SK-N-SH (cell line): ENCODE results near the gene TRIM72. TPM values are rescaled to one million over a fixed set of nuclear protein-coding genes. Genes with fewer than 3 reads are reported as not detected.

Experiments used
- CTCF ChIA-PET: fragments of 300-600, 350-600 bp; formaldehyde crosslinking; extraction: SDS; loops from one replicate; lab custom pipeline; 2021; lab: Yijun Ruan, JAX
- POLR2A ChIA-PET: fragments of 350-600 bp; sonication (Branson Sonifier 250); formaldehyde crosslinking; extraction: SDS; loops from one replicate; lab custom pipeline; 2020; ENCODE audit warnings: antibody characterized with exemption, inconsistent platforms; lab: Yijun Ruan, JAX
- DNase-seq: peaks from one replicate; pipeline ENCODE4 v3.0.0; 2012
- H2AFZ ChIP-seq: fragments of 200-600 bp; sonication (generic); 2 replicates; pipeline ENCODE4 v1.8.1; 2016; ENCODE audit warnings: antibody characterized with exemption, mild to moderate bottlenecking, low read depth
- H3F3A ChIP-seq: fragments of 200-600 bp; sonication (generic); replicated peaks from 2 replicates; pipeline ENCODE3; 2016; ENCODE audit warnings: antibody characterized with exemption, mild to moderate bottlenecking; ENCODE audit not compliant: insufficient read depth
- H3K27ac ChIP-seq, 2 experiments: fragments of 200-500 bp in 1 of 2; fragments of 200-600 bp in 1 of 2; sonication (Bioruptor generic) in 1 of 2; sonication (generic), shearing (Covaris generic) in 1 of 2; 2 replicates each; pipeline versions ENCODE4 v1.5.1 to v1.6.1; 2014 to 2016; ENCODE audit warnings: low read depth in 2 of 2, inconsistent platforms in 1 of 2, low read length in 1 of 2, mild to moderate bottlenecking in 1 of 2, mixed read lengths in 1 of 2
- H3K27me3 ChIP-seq: fragments of 200-600 bp; sonication (generic), shearing (Covaris generic); 2 replicates; pipeline ENCODE4 v1.6.1; 2016; ENCODE audit warnings: mixed run types; ENCODE audit not compliant: insufficient read depth
- H3K36me3 ChIP-seq, 2 experiments: fragments of 200-500 bp in 1 of 2; fragments of 200-600 bp in 1 of 2; sonication (Bioruptor generic) in 1 of 2; sonication (generic) in 1 of 2; replicated peaks in 1 of 2; 2 replicates each; pipeline versions ENCODE3 to v1.5.1; 2014 to 2016; ENCODE audit warnings: low read length in 1 of 2, mild to moderate bottlenecking in 1 of 2; ENCODE audit not compliant: insufficient read depth in 2 of 2, control insufficient read depth in 1 of 2
- H3K4me1 ChIP-seq, 2 experiments: fragments of 200-500 bp in 1 of 2; fragments of 200-600 bp in 1 of 2; sonication (Bioruptor generic) in 1 of 2; sonication (generic), shearing (Covaris generic) in 1 of 2; 2 replicates each; pipeline versions ENCODE4 v1.5.1 to v1.6.1; 2014 to 2016; ENCODE audit warnings: low read depth in 1 of 2, low read length in 1 of 2, mixed run types in 1 of 2; ENCODE audit not compliant: insufficient read depth in 2 of 2, control insufficient read depth in 1 of 2
- H3K4me2 ChIP-seq: fragments of 200-600 bp; sonication (generic), shearing (Covaris generic); 2 replicates; pipeline ENCODE4 v1.6.1; 2017; ENCODE audit warnings: mixed run types
- H3K4me3 ChIP-seq, 2 experiments: fragments of 200-500 bp in 1 of 2; fragments of 200-600 bp in 1 of 2; sonication (Bioruptor generic) in 1 of 2; sonication (generic), shearing (Covaris generic) in 1 of 2; 2 replicates each; pipeline versions ENCODE4 v1.5.1 to v1.8.1; 2014 to 2016; ENCODE audit warnings: low read depth in 2 of 2, inconsistent platforms in 1 of 2, low read length in 1 of 2, mild to moderate bottlenecking in 1 of 2, mixed read lengths in 1 of 2, moderate library complexity in 1 of 2
- H3K79me2 ChIP-seq: fragments of 200-600 bp; sonication (generic); 2 replicates; pipeline ENCODE4 v1.8.1; 2017; ENCODE audit warnings: mild to moderate bottlenecking; ENCODE audit not compliant: insufficient read depth
- H3K9ac ChIP-seq: fragments of 200-600 bp; sonication (generic); 2 replicates; pipeline ENCODE4 v1.6.1; 2017; ENCODE audit warnings: mixed run types
- H3K9me2 ChIP-seq: fragments of 200-600 bp; sonication (generic); 2 replicates; pipeline ENCODE4 v1.6.1; 2017; ENCODE audit warnings: mixed run types
- H3K9me3 ChIP-seq: fragments of 200-600 bp; sonication (generic); 2 replicates; pipeline ENCODE4 v1.6.1; 2017; ENCODE audit warnings: mixed run types, mild to moderate bottlenecking, moderate library complexity
- H4K20me1 ChIP-seq: fragments of 200-600 bp; sonication (generic); 2 replicates; pipeline ENCODE4 v1.6.1; 2017; ENCODE audit warnings: mild to moderate bottlenecking, mixed run types; ENCODE audit not compliant: insufficient read depth
- ELF1 ChIP-seq: IDR thresholded peaks from 2 replicates; pipeline ENCODE4 v1.4.0; 2012
- FOXJ3 ChIP-seq: sonication (generic); formaldehyde crosslinking; IDR thresholded peaks from 2 replicates; pipeline ENCODE4 v1.5.1; 2020; ENCODE audit warnings: mild to moderate bottlenecking, missing genetic modification reagents
- FOXM1 ChIP-seq: IDR thresholded peaks from 2 replicates; pipeline ENCODE4 v1.4.0; 2012; ENCODE audit warnings: low read depth, mild to moderate bottlenecking
- GATA2 ChIP-seq: sonication (generic); formaldehyde crosslinking; IDR thresholded peaks from 2 replicates; pipeline ENCODE4 v1.5.0; 2020; ENCODE audit warnings: mild to moderate bottlenecking, missing genetic modification reagents
- NFIC ChIP-seq: IDR thresholded peaks from 2 replicates; pipeline ENCODE4 v1.4.0; 2012; ENCODE audit warnings: borderline replicate concordance
- NRF1 ChIP-seq: IDR thresholded peaks from 2 replicates; pipeline ENCODE4 v1.6.1; 2012; ENCODE audit warnings: low read depth, mild to moderate bottlenecking, low read length
- POLR2AphosphoS5 ChIP-seq: IDR thresholded peaks from 2 replicates; pipeline ENCODE4 v1.6.1; 2012; ENCODE audit warnings: low read depth, low read length
- RAD21 ChIP-seq: IDR thresholded peaks from 2 replicates; pipeline ENCODE4 v1.6.1; 2012; ENCODE audit warnings: mild to moderate bottlenecking, low read length
- RCOR1 ChIP-seq: fragments of 150-350 bp; IDR thresholded peaks from 2 replicates; pipeline ENCODE4 v1.6.1; 2017; ENCODE audit warnings: antibody characterized with exemption, low read length
- RXRA ChIP-seq: IDR thresholded peaks from 2 replicates; pipeline ENCODE4 v1.4.0; 2012; ENCODE audit warnings: low read depth, mild to moderate bottlenecking, borderline replicate concordance
- SMC3 ChIP-seq: IDR thresholded peaks from 2 replicates; pipeline ENCODE4 v1.6.1; 2012; ENCODE audit warnings: low read depth, low read length, improper control_type of control experiment
- TAF1 ChIP-seq: IDR thresholded peaks from 2 replicates; pipeline ENCODE4 v1.6.1; 2012; ENCODE audit warnings: low read depth, mild to moderate bottlenecking, low read length, moderate library complexity, borderline replicate concordance
- TCF12 ChIP-seq: IDR thresholded peaks from 2 replicates; pipeline ENCODE4 v1.4.0; 2012
- YY1 ChIP-seq: IDR thresholded peaks from 2 replicates; pipeline ENCODE4 v1.4.0; 2012; ENCODE audit warnings: low read depth, mild to moderate bottlenecking
- WGBS: methylation state at CpG from one replicate; pipeline ENCODE4 v1.1.6; 2017; ENCODE audit warnings: low lambda C conversion rate; 5-methylcytosine and 5-hydroxymethylcytosine counted together
- polyA plus RNA-seq, 3 experiments: library from polyadenylated mRNA; depleted of rRNA; stranded (reverse); fragments of >200 nt; gene quantifications; 2 replicates each; pipeline ENCODE4 v1.2.3, GENCODE V29; 2012
- TF ChIP-seq, protein P1 (sequence below): IDR thresholded peaks from 2 replicates; pipeline ENCODE4 v1.6.1; 2012; ENCODE audit warnings: mild to moderate bottlenecking, low read depth, low read length, moderate library complexity
- TF ChIP-seq, protein P2 (sequence below): IDR thresholded peaks from 2 replicates; pipeline ENCODE4; 2012
- TF ChIP-seq, protein P3 (sequence below): fragments of 200-600 bp; sonication (generic); IDR thresholded peaks from 2 replicates; pipeline ENCODE4 v1.6.1; 2017; ENCODE audit warnings: antibody characterized with exemption, mild to moderate bottlenecking, moderate library complexity

TRIM72 gene
- polyA plus RNA-seq, 1 of the 3 experiments (the other 2 are of a cell fraction), result under 0.01 TPM

DNA sequence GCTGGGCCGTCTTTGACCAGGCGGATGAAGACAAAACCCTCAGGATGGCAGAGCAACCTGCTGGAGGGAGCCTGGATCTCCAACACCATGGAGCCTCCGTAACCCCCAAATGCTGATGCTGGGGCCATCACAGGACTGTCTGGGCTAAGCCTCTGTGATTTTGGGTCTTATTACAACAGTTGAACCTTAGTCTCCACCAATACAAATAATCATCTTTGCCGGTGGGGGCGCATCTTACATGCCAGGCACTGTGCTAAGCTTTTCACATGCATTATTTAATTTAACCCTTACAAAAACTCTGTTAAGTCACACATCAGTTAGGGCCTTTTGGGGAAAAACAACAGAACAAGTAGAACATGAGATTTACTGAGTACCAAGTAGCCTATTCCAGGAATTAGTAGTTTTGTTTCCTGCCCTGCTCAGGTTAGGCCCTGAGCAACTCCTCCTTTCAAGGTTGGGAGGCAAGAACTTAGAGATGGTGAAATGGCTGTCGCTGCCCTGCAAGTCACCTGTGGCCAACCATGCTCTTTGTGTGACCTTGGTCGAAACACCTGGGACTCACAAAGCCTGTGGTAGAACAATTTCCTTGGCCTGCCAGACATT lies 37.0 kb downstream of the TRIM72 start:
- Histone ChIP-seq H3K4me1 (no peaks in the 10 kb centered on the region), H3K9me2 (no peaks in the 10 kb centered on the region), H4K20me1 (no peaks in the 10 kb centered on the region), H3K9me3 (no peaks in the 10 kb centered on the region), H3K4me2 (no peak overlapping the region), H2AFZ (no peak overlapping the region), H3K9ac (no peak overlapping the region), H3K36me3 (no peaks in the 10 kb centered on the region), H3K27me3 (peaks cover 71% of the 10 kb centered on the region; the same call in 1 of the 2 replicates), H3F3A (no peaks in the 10 kb centered on the region), H3K79me2 (no peaks in the 10 kb centered on the region), H3K4me3 (no peak overlapping the region), H3K27ac (no peak overlapping the region)
- TF ChIP-seq NFIC (no peak), RCOR1 (no peak), FOXJ3 (no peak), YY1 (no peak), FOXM1 (no peak), POLR2AphosphoS5 (no peak), RAD21 (no peak), SMC3 (no peak), TCF12 (no peak), GATA2 (CRISPR knock-in tag) (no peak), NRF1 (no peak)
- TF ChIP-seq, protein P1, sequence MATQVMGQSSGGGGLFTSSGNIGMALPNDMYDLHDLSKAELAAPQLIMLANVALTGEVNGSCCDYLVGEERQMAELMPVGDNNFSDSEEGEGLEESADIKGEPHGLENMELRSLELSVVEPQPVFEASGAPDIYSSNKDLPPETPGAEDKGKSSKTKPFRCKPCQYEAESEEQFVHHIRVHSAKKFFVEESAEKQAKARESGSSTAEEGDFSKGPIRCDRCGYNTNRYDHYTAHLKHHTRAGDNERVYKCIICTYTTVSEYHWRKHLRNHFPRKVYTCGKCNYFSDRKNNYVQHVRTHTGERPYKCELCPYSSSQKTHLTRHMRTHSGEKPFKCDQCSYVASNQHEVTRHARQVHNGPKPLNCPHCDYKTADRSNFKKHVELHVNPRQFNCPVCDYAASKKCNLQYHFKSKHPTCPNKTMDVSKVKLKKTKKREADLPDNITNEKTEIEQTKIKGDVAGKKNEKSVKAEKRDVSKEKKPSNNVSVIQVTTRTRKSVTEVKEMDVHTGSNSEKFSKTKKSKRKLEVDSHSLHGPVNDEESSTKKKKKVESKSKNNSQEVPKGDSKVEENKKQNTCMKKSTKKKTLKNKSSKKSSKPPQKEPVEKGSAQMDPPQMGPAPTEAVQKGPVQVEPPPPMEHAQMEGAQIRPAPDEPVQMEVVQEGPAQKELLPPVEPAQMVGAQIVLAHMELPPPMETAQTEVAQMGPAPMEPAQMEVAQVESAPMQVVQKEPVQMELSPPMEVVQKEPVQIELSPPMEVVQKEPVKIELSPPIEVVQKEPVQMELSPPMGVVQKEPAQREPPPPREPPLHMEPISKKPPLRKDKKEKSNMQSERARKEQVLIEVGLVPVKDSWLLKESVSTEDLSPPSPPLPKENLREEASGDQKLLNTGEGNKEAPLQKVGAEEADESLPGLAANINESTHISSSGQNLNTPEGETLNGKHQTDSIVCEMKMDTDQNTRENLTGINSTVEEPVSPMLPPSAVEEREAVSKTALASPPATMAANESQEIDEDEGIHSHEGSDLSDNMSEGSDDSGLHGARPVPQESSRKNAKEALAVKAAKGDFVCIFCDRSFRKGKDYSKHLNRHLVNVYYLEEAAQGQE, result no peak
- TF ChIP-seq, protein P2, sequence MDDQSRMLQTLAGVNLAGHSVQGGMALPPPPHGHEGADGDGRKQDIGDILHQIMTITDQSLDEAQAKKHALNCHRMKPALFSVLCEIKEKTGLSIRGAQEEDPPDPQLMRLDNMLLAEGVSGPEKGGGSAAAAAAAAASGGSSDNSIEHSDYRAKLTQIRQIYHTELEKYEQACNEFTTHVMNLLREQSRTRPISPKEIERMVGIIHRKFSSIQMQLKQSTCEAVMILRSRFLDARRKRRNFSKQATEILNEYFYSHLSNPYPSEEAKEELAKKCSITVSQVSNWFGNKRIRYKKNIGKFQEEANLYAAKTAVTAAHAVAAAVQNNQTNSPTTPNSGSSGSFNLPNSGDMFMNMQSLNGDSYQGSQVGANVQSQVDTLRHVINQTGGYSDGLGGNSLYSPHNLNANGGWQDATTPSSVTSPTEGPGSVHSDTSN, result no peak
- POLR2A ChIA-PET, result no interaction called here
- DNase-seq, result no peak
- 52% methylated on average over 7 of the region's 7 CpGs for WGBS
- CTCF ChIA-PET, result no interaction called here

DNA sequence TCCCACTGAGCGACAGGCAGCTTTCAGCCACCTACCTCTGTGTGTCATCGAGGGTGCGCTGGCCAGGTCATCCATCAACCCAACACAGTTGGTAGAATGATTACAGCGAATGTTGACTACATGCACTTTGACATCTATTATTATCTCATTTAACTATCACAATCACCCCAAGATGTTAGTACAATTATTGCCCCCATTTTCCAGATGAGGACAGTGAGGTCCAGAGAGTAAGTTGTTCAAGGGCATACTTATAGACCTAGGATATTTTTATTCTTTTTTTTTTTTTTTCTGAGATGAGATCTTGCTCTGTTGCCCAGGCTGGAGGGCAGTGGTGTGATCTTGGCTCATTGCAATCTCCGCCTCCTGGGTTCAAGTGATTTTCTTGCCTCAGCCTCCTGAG lies 37.5 kb downstream of the TRIM72 start:
- no peaks in the 10 kb centered on the region for H3F3A ChIP-seq
- POLR2A ChIA-PET, result no interaction called here
- no peaks in the 10 kb centered on the region for H3K9me3 ChIP-seq
- H2AFZ ChIP-seq, result no peak overlapping the region
- H3K9me2 ChIP-seq, result no peaks in the 10 kb centered on the region
- CTCF ChIA-PET, result no interaction called here
- no peak for DNase-seq
- no peak overlapping the region for H3K27ac ChIP-seq
- H3K4me3 ChIP-seq, result no peak overlapping the region
- TF ChIP-seq, protein P3, sequence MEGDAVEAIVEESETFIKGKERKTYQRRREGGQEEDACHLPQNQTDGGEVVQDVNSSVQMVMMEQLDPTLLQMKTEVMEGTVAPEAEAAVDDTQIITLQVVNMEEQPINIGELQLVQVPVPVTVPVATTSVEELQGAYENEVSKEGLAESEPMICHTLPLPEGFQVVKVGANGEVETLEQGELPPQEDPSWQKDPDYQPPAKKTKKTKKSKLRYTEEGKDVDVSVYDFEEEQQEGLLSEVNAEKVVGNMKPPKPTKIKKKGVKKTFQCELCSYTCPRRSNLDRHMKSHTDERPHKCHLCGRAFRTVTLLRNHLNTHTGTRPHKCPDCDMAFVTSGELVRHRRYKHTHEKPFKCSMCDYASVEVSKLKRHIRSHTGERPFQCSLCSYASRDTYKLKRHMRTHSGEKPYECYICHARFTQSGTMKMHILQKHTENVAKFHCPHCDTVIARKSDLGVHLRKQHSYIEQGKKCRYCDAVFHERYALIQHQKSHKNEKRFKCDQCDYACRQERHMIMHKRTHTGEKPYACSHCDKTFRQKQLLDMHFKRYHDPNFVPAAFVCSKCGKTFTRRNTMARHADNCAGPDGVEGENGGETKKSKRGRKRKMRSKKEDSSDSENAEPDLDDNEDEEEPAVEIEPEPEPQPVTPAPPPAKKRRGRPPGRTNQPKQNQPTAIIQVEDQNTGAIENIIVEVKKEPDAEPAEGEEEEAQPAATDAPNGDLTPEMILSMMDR, result no peak
- no peak for TF ChIP-seq NRF1
- no peak for TF ChIP-seq TCF12
- TF ChIP-seq, protein P2, result no peak
- no peak for TF ChIP-seq RCOR1
- TF ChIP-seq FOXM1, result no peak
- TF ChIP-seq RXRA, result no peak
- TF ChIP-seq, protein P1, result no peak
- no peak for TF ChIP-seq ELF1
- TF ChIP-seq TAF1, result no peak
- TF ChIP-seq, all 33 proteins: peak for 0
- Histone ChIP-seq H3K4me1 (no peaks in the 10 kb centered on the region), H3K4me2 (no peak overlapping the region), H4K20me1 (no peaks in the 10 kb centered on the region), H3K36me3 (no peaks in the 10 kb centered on the region), H3K9ac (no peak overlapping the region), H3K79me2 (no peaks in the 10 kb centered on the region), H3K27me3 (peaks cover 69% of the 10 kb centered on the region; the same call in 1 of the 2 replicates)
- WGBS, result 60% methylated on average over 5 of the region's 5 CpGs
